ENCODE results near the gene CACNA1G.

The CACNA1G gene

GRCh38 chr17:50573866-50574611, 13.5 kb downstream of the CACNA1G start:
- H3K36me3 ChIP-seq (replicated peaks) = no peaks in the 10 kb centered on the region
- H3K4me3 ChIP-seq (ENCODE audit: low read depth, low read length) = no peak overlapping the region
- no peaks in the 10 kb centered on the region for H3K27me3 ChIP-seq (replicated peaks)
- TF ChIP-seq, protein P1, sequence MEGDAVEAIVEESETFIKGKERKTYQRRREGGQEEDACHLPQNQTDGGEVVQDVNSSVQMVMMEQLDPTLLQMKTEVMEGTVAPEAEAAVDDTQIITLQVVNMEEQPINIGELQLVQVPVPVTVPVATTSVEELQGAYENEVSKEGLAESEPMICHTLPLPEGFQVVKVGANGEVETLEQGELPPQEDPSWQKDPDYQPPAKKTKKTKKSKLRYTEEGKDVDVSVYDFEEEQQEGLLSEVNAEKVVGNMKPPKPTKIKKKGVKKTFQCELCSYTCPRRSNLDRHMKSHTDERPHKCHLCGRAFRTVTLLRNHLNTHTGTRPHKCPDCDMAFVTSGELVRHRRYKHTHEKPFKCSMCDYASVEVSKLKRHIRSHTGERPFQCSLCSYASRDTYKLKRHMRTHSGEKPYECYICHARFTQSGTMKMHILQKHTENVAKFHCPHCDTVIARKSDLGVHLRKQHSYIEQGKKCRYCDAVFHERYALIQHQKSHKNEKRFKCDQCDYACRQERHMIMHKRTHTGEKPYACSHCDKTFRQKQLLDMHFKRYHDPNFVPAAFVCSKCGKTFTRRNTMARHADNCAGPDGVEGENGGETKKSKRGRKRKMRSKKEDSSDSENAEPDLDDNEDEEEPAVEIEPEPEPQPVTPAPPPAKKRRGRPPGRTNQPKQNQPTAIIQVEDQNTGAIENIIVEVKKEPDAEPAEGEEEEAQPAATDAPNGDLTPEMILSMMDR (IDR thresholded peaks at IDR 0.05; ENCODE audit: low read depth, low read length, missing control alignments) = no peak
- no peak for DNase-seq
- in situ Hi-C loops (cut with HindIII; ENCODE audit: low pct_ligation_motif_present, low sequenced_read_pairs) = loop anchor here (25.0 kb wide), 1 partner anchor 113 kb away; no protein-coding TSS in a partner anchor
- no peak overlapping the region for H3K27ac ChIP-seq

GRCh38 chr17:50575581-50576210, 15.2 kb downstream of the CACNA1G start:
- no peak for DNase-seq
- H3K36me3 ChIP-seq (replicated peaks) = no peaks in the 10 kb centered on the region
- H3K4me3 ChIP-seq (ENCODE audit: low read depth, low read length) = no peak overlapping the region
- TF ChIP-seq, protein P1 (IDR thresholded peaks at IDR 0.05; ENCODE audit: low read depth, low read length, missing control alignments) = peak; percentile 22
- no peak overlapping the region for H3K27ac ChIP-seq
- in situ Hi-C loops (cut with HindIII; ENCODE audit: low pct_ligation_motif_present, low sequenced_read_pairs) = no loop called here
- no peaks in the 10 kb centered on the region for H3K27me3 ChIP-seq (replicated peaks)

- DNase-seq = no peak
These were observed 16.3 kb downstream of the CACNA1G start for GRCh38 chr17:50576864-50577263.

DNA sequence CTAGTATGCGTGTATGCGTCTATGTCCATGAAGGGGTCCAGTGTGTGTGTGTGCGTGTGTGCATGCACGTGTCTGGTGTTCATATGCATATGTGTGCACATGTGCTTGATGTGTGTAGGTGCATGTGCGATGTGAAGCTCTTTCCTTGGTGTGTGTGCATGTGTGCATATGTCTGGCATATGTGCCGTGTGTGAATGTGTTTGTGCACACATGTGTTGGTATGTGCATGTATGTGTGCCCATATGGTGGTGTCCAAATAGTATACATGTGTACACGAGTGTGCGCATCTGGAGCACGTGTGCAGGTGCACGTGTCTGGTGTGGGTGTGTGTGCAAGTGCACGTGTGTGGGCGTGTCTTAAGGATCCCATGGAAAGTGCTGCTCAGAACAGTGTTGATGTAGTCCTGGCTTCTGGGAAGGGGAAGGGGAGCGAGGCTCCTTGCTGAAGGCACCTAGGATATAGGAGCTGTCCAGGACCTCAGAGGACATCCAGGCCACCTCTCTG, 17.0 kb downstream of the CACNA1G start:
- in situ Hi-C loops (cut with HindIII; ENCODE audit: low pct_ligation_motif_present, low sequenced_read_pairs) = no loop called here
- TF ChIP-seq, protein P1 (IDR thresholded peaks at IDR 0.05; ENCODE audit: low read depth, low read length, missing control alignments) = no peak
- H3K4me3 ChIP-seq (ENCODE audit: low read depth, low read length) = no peak overlapping the region

More at GRCh38 chr17:50576864-50577263, 16.3 kb downstream of the CACNA1G start:
- Histone ChIP-seq H3K4me3 (ENCODE audit: low read depth, low read length) (no peak overlapping the region), H3K27ac (no peak overlapping the region), H3K36me3 (replicated peaks) (no peaks in the 10 kb centered on the region), H3K27me3 (replicated peaks) (no peaks in the 10 kb centered on the region)
- in situ Hi-C loops (cut with HindIII; ENCODE audit: low pct_ligation_motif_present, low sequenced_read_pairs) = no loop called here
- TF ChIP-seq, protein P1 (IDR thresholded peaks at IDR 0.05; ENCODE audit: low read depth, low read length, missing control alignments) = no peak

DNA sequence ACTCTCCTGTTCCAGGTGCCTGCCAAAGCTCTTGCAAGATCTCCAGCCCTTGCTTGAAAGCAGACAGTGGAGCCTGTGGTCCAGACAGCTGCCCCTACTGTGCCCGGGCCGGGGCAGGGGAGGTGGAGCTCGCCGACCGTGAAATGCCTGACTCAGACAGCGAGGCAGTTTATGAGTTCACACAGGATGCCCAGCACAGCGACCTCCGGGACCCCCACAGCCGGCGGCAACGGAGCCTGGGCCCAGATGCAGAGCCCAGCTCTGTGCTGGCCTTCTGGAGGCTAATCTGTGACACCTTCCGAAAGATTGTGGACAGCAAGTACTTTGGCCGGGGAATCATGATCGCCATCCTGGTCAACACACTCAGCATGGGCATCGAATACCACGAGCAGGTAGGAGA, 17.7 kb downstream of the CACNA1G start:
- Histone ChIP-seq H3K4me3 (ENCODE audit: low read depth, low read length) (no peak overlapping the region), H3K27ac (no peak overlapping the region), H3K36me3 (replicated peaks) (no peaks in the 10 kb centered on the region), H3K27me3 (replicated peaks) (peaks cover 4% of the 10 kb centered on the region)
- DNase-seq = no peak
- TF ChIP-seq, protein P1 (IDR thresholded peaks at IDR 0.05; ENCODE audit: low read depth, low read length, missing control alignments) = no peak
- in situ Hi-C loops (cut with HindIII; ENCODE audit: low pct_ligation_motif_present, low sequenced_read_pairs) = no loop called here

More for the DNA sequence above, 17.0 kb downstream of the CACNA1G start:
- no peak for DNase-seq
- Histone ChIP-seq H3K27me3 (replicated peaks) (no peaks in the 10 kb centered on the region), H3K27ac (no peak overlapping the region), H3K36me3 (replicated peaks) (no peaks in the 10 kb centered on the region)

All from brain microvascular endothelial cell (primary cell).